Measurements from ENCODE around the gene SCGB1C2.
A peak's percentile ranks its signal among the peaks of the same experiment; 100 is the strongest.
"Not testable (repeated sequence)": the region's sequence is repeated elsewhere in the genome, so short reads cannot be mapped to it uniquely, and the experiment has no call there.

SCGB1C2 gene

GRCh38 chr17:137166-137807 lies at the start of gene SCGB1C2:
TSS of gene SCGB1C2 (plus strand) at chr17:137569. CDS start at chr17:137591, 22 bp downstream.
- not testable (repeated sequence) for DNase-seq

DNA sequence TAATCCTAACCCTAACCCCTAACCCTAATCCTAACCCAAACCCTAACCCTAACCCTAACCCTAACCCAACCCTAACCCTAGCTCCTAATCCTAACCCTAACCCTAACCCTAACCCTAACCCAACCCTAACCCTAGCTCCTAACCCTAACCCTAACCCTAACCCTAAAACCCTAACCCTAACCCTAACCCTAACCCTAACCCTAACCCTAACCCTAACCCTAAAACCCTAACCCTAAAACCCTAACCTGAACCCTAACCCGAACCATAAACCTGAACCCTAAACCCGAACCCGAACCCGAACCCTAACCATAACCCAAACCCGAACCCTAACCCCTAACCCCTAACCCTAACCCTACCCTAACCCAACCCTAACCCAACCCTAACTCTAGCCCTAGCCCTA lies 24.3 kb upstream of the SCGB1C2 start:
- not testable (repeated sequence) for DNase-seq

DNA sequence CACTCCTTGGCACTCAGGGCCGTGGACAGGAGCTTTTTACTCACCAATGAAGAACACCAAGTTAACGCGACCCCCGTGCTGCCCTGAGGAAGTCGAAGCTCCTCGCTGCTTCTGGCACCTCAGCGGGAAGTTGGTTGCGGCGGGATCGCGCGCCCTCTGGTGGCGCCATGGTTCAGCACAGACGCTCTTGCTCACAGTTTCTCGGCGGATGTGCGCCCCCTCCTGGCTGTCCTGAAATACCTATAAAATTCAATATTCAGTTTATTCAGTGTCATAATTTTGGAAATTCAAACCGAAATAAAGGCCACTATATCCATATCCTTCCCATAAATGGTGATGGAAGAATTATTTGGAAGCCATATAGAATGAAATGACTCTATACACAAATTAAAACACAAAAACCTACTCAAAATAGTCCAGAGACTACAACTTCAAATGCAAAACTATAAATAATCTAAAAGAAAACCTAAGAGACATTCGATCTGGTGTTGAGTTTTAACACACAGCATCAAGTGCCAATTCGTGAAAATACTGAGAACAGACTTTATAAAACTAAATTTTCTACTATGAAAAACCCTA lies 18.9 kb upstream of the SCGB1C2 start:
- DNase-seq, result peak; percentile 75

GRCh38 chr17:133932-134331 lies 3.4 kb upstream of the SCGB1C2 start:
- DNase-seq, result not testable (repeated sequence)

- DNase-seq, result peak; percentile 16
These were observed 3.0 kb upstream of the SCGB1C2 start for GRCh38 chr17:134332-134785.

- not testable (repeated sequence) for DNase-seq
These were observed 2.3 kb upstream of the SCGB1C2 start for GRCh38 chr17:135022-135421.

DNA sequence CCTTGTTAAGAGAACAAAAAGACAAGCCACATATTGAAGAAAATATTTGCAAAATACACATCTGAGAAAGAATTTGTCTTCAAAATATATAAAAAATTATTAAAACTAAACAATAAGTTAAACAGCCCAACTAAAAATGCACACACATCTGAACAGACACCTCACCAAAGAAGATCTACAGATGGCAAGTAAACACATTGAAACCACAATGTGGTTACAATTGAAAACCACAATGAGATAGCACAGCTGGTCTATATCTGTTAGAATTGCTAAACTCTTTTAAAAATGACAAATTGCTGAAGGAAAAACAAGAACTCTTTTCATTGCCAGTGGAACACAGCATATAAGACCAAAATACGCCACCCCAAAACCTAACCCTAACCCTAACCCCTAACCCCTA lies 1.5 kb upstream of the SCGB1C2 start:
- DNase-seq, result not testable (repeated sequence)

DNA sequence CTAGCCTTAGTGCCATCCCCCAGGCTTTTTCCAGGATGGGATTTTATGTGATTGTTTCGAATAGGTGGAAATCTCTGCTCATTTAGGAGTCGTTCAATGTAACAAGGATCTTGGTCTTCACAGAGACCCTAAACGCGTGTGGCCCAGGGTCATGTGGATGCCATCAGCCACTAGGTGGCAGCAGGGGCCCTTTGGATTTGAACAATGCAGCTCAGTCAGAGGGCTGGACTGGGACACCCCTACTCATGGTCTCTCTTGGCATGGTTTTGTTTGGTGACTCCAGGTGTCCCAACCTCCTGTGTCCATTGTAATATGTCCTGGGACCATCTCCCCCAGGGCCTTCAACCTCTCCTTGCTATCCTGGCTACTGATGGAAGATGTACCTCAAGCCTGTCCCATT lies 838 bp upstream of the SCGB1C2 start:
- peak; percentile 83 for DNase-seq

- not testable (repeated sequence) for DNase-seq
These were observed 2.2 kb downstream of the SCGB1C2 start for GRCh38 chr17:139401-140205.

GRCh38 chr17:142102-142661 lies 4.8 kb downstream of the SCGB1C2 start:
- peak; percentile 35 for DNase-seq

DNA sequence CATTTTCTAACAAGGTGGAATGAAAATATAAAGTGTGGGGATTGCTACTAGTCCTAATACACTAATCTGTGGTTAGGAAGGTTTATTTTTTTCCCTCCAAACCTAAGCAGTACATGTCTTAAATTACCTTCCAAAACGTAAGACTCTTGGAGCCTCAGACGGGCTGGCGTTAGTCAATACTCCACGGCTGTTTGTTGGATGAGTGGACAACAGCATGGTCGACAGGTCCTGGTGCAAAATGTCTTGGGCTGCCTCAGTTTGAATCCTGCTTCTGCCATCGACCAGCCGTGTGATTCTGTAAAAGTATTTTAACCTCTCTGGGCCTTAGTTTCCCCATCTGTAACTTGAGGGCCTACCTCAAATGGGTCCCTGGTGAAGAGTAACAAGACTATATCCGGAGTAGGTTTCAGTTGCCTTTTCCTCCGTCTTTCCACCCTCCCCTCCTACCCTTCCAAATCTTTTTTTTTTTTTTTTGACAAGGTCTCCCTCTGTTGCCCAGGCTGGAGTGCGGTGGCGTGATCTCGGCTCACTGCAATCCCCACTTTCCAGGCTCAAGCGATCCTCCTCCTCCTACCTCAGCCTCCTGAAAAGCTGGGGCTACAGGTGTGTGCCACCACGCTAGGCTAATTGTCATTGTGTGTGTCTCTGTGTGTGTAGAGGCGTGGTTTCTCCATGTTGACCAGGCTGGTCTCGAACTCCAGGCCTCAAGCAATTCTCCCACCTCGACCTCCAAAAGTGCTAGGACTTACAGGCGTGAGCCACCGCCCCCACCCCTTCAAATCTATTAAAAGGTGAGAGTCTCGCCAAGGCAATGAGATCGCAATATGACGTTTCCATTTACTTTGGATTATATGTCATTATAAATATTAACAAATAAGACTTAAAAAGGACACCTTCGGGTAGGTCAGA lies 5.8 kb downstream of the SCGB1C2 start:
- DNase-seq, result no peak

GRCh38 chr17:143785-144281 lies 6.5 kb downstream of the SCGB1C2 start:
- peak; percentile 86 for DNase-seq

- no peak for DNase-seq
These were observed 7.7 kb downstream of the SCGB1C2 start for GRCh38 chr17:144936-145670.

DNA sequence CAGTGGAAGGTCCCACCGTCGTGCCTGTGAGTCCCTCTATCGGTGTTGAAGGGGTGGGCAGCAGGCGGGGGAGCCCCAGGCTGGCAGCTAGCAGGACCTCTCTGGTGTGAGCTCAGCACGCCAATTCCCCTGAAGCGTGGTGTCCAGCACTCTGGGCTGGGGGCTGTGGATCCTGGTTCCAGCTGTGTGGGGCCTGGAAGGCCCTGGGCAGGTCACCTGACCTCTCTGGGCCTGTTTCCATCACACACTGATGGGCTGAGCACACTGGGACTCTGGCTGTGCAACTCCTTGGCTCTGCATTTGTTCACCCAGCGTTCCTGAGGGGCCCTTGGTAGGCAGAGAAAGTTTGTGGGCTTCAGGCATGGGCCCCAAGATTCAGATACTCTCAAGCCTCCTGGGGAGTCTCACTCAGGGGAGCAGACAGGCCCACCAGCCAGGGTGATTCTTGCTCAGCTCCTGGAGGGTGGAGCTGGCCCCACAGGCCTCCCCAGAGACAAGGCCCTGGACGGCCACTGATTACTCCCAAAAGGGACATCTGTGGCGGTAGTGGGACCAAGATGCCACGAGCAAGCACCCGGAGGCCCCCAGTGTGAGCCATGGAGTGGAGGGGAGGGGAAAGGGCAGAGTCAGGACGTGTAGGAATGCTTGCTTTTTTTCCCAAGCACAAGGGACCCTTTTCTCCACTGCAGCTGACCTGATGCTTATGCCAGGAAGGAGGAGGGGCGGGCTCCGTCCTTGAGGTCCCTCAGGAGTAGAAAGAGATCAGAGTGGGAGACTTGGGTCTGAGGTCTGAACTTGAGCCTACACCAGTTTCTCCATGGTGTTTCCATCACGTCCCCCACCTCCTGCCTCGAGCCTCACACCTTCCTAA lies 8.5 kb downstream of the SCGB1C2 start:
- DNase-seq, result no peak

DNA sequence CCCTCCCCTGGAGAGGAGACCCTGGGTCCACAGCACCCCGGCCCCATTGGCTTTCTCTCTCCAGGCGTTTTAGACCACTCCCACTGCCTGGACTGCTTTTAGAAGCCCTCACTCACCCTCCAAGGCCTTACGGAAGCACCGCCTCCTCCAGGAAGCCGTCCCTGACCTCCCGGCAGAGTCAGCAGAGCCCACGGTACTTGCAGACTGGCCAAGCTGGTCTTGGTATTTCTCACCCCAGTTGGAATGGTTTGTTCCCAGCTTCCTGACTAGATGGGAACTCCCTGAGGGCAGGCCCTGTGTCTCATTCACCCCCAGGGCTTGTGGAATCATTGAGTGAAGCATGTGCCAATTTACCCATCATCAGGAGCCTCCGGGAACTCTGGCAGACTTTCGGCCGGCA lies 9.2 kb downstream of the SCGB1C2 start:
- no peak for DNase-seq

DNA sequence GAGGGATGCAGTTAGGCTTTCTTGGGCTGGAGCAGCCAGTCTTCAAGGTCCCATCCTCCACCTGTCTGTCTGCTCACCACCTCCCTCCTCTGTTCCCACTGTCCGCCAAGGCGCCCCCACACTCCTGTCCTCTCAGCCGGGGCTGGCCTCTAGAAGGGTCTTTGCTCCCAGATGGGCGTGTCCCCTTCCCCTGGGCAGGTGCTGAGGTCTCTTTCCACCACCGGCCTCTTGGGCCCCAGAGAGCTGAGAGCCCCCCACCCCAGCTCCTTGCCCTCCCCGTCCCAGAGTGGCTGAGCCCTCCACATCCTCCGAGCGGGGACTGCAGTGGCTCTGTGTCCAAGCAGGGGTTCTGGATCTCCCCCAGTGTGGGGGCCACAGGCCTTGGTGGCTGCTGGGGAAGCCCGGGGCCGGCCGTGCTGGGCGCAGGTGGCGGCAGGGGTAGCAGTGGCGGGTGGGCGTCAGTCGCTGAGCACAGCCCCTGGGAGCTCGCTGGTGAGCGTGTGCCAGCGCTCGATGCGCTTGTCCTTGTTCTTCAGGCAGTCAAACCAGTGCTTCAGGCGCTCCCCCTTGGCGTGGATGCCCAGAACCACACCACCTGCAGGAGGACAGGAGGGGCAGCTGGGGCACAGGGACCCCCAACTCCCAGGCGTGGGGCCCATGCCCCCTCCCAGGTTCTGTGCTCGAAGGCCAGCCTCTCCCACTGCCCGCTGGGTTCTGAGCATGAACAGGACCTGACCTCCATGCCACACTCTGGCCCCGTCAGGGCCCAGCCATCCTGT lies 9.8 kb downstream of the SCGB1C2 start:
- DNase-seq, result no peak

DNA sequence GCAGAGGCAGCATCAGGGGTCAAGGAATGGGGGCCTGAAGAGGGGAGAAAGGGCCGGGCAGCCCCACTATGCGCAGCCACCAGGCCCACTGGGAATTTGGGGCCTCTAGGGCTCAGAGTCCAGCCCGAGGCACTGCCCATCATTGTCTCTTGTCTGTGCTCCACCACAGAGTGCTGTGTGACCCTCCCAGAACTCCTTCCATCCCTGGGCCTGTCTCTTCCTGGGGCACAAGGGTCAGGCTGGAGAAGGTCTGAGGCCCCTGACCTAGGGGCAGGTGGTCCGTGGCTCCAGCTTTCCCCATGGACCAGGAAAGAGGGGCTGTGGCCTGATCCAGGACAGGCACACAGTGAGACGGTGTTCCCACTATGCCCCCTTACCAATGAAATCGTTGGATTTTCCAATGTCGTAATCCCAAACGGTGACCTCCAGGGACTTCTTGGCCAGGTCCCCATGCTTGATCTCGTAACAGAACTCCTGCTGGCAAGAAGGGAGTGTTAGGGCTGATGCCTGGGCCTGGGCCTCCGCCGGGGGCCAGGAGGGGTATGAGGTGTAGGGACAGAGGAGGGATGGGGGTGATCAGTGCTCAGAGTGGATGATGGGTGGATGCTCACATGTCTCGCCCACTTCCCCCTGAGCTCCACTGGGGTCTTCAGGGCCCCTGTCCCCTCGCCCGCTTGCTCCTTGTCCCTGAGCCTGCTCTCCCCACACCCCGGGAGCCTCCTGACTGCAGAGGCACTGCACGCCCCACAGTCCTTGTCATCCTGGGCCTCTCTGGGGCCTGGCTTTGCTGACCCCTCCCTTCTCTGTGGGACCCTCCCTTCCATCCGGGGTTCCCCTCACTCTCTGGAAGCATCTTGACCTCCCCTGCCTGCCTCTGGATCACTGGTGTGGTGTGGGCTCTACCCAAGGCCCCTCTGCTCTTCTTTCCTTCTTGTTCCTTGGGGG lies 10.7 kb downstream of the SCGB1C2 start:
- DNase-seq, result no peak

GRCh38 chr17:148757-149156 lies 11.4 kb downstream of the SCGB1C2 start:
- DNase-seq, result no peak
